GM12878 (cell line): Measurements from ENCODE around the gene SAPCD2.

Experiments
- ATF2 ChIP-seq: IDR thresholded peaks from 2 replicates; pipeline ENCODE4 v1.6.1; 2012; ENCODE audit warnings: low read length, inconsistent platforms
- CEBPB ChIP-seq, 2 experiments: fragments of 150-350 bp in 1 of 2; IDR thresholded peaks; 2 replicates each; pipeline ENCODE4 v1.6.1; 2012 to 2014; ENCODE audit warnings: low read depth in 2 of 2, low read length in 2 of 2, borderline replicate concordance in 1 of 2, inconsistent platforms in 1 of 2
- CTCF ChIP-seq, 3 experiments: IDR thresholded peaks in 2 of 3; conservative IDR thresholded peaks in 1 of 3; 2 replicates each; pipeline ENCODE4 v1.5.1; 2011; ENCODE audit warnings: low read depth in 3 of 3, low read length in 3 of 3, mild to moderate bottlenecking in 3 of 3, control low read depth in 2 of 3, moderate library complexity in 2 of 3, inconsistent platforms in 1 of 3, mixed read lengths in 1 of 3; ENCODE audit not compliant: control insufficient read depth in 2 of 3, insufficient read depth in 1 of 3; ENCODE audit errors: extremely low read depth in 1 of 3
- ESRRA ChIP-seq: IDR thresholded peaks from 2 replicates; pipeline ENCODE4 v1.6.1; 2012; ENCODE audit warnings: mild to moderate bottlenecking, low read length, improper control_type of control experiment
- NR2C2 ChIP-seq: IDR thresholded peaks from 2 replicates; pipeline ENCODE4 v1.6.1; 2011; ENCODE audit warnings: borderline replicate concordance, low read depth; ENCODE audit not compliant: control insufficient read depth, insufficient read length
- POLR2A ChIP-seq: IDR thresholded peaks from 2 replicates; pipeline ENCODE4 v1.6.1; 2011; ENCODE audit warnings: low read depth, mild to moderate bottlenecking, low read length
- RFX5 ChIP-seq: IDR thresholded peaks from 2 replicates; pipeline ENCODE4 v1.6.1; 2011; ENCODE audit warnings: low read depth, low read length, improper control_type of control experiment
- SMC3 ChIP-seq: IDR thresholded peaks from 2 replicates; pipeline ENCODE4 v1.6.1; 2011; ENCODE audit warnings: low read length, improper control_type of control experiment, borderline replicate concordance
- TAF1 ChIP-seq: IDR thresholded peaks from 2 replicates; pipeline ENCODE4 v1.6.1; 2011; ENCODE audit warnings: mild to moderate bottlenecking, low read depth, low read length, borderline replicate concordance
- TARDBP ChIP-seq: IDR thresholded peaks from 2 replicates; pipeline ENCODE4 v1.6.1; 2016; ENCODE audit warnings: borderline replicate concordance
- ZNF274 ChIP-seq: IDR thresholded peaks from one replicate; pipeline ENCODE4 v1.8.0; 2011; ENCODE audit not compliant: insufficient read length, insufficient read depth
- TF ChIP-seq, protein P1 (sequence below): IDR thresholded peaks from 2 replicates; pipeline ENCODE4 v1.6.1; 2011; ENCODE audit warnings: low read depth, low read length, improper control_type of control experiment, borderline replicate concordance
- TF ChIP-seq, protein P2 (sequence below): fragments of 450-650 bp; IDR thresholded peaks from 2 replicates; pipeline ENCODE4 v1.6.1; 2018; ENCODE audit warnings: borderline replicate concordance, mild to moderate bottlenecking; ENCODE audit not compliant: partially characterized antibody

DNA sequence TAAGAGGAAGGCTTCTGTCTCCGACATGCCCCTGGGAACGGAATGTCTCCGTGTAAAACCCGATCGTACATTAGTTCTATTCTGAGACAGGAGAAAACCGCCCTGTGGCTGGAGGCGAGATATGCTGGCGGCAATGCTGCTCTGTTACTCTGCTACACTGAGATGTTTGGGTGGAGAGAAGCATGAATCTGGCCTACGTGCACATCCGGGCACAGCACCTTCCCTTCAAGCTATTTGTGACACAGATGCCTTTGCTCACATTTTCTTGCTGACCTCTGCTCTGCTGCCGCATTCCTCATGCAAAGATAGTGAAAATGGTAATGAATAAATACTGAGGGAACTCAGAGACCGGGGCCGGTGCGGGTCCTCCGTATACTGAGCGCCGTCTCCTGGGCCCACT lies 46.4 kb upstream of the SAPCD2 start:
- TF ChIP-seq TAF1: no peak
- no peak for TF ChIP-seq SMC3
- no peak for TF ChIP-seq CTCF (IDR thresholded peaks at IDR 0.05 in 2 of 3, conservative IDR thresholded peaks at IDR 0.05 in 1 of 3; ENCODE audit: control insufficient read depth in 2 of 3, extremely low read depth in 1 of 3, insufficient read depth in 1 of 3, low read depth in 3 of 3, low read length in 3 of 3)
- TF ChIP-seq, protein P1, sequence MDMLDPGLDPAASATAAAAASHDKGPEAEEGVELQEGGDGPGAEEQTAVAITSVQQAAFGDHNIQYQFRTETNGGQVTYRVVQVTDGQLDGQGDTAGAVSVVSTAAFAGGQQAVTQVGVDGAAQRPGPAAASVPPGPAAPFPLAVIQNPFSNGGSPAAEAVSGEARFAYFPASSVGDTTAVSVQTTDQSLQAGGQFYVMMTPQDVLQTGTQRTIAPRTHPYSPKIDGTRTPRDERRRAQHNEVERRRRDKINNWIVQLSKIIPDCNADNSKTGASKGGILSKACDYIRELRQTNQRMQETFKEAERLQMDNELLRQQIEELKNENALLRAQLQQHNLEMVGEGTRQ: no peak
- no peak for TF ChIP-seq ZNF274
- TF ChIP-seq RFX5: no peak
- TF ChIP-seq CEBPB (IDR thresholded peaks at IDR 0.05; ENCODE audit: borderline replicate concordance in 1 of 2, low read depth in 2 of 2, low read length in 2 of 2): no peak
- TF ChIP-seq POLR2A: no peak
- TF ChIP-seq ESRRA: no peak
- TF ChIP-seq, protein P2, sequence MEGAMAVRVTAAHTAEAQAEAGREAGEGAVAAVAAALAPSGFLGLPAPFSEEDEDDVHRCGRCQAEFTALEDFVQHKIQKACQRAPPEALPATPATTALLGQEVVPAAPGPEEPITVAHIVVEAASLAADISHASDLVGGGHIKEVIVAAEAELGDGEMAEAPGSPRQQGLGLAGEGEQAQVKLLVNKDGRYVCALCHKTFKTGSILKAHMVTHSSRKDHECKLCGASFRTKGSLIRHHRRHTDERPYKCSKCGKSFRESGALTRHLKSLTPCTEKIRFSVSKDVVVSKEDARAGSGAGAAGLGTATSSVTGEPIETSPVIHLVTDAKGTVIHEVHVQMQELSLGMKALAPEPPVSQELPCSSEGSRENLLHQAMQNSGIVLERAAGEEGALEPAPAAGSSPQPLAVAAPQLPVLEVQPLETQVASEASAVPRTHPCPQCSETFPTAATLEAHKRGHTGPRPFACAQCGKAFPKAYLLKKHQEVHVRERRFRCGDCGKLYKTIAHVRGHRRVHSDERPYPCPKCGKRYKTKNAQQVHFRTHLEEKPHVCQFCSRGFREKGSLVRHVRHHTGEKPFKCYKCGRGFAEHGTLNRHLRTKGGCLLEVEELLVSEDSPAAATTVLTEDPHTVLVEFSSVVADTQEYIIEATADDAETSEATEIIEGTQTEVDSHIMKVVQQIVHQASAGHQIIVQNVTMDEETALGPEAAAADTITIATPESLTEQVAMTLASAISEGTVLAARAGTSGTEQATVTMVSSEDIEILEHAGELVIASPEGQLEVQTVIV: no peak
- TF ChIP-seq NR2C2: no peak
- TF ChIP-seq TARDBP: no peak
- TF ChIP-seq ATF2: no peak
